GM12878 (cell line): ENCODE results near the gene MBOAT2. TPM values are rescaled to one million over a fixed set of nuclear protein-coding genes. Genes with fewer than 3 reads are reported as not detected.

Experiments used
- ATAC-seq: fragments of 200-7000 bp; cut with Tn5 transposase; 3 replicates; pipeline ENCODE4 v1.9.1; 2020; ENCODE audit warnings: mild to moderate bottlenecking, moderate library complexity
- BruUV-seq: library from RNA; stranded (reverse); fragments of 400-500 nt; replicated peaks from 2 replicates; lab custom pipeline; 2021; lab: Mats Ljungman, UMichigan
- CTCF ChIA-PET: fragments of 300-600 bp; sonication (Branson Sonifier 250); formaldehyde crosslinking; extraction: SDS; loops from one replicate; lab custom pipeline; 2021; ENCODE audit warnings: inconsistent platforms; lab: Yijun Ruan, JAX
- POLR2A ChIA-PET: fragments of 350-600 bp; formaldehyde crosslinking; extraction: SDS; loops from one replicate; lab custom pipeline; 2021; ENCODE audit warnings: inconsistent platforms; lab: Charles Lee
- RAD21 ChIA-PET: fragments of 300-600 bp; sonication (Branson Sonifier 250); formaldehyde crosslinking; loops from one replicate; lab custom pipeline; 2023; ENCODE audit warnings: antibody characterized with exemption; ENCODE audit not compliant: unreplicated experiment; lab: Charles Lee
- SMC1A ChIA-PET: fragments of 300-600 bp; sonication (Branson Sonifier 250); formaldehyde crosslinking; loops from one replicate; lab custom pipeline; 2023; ENCODE audit not compliant: unreplicated experiment, uncharacterized antibody; lab: Charles Lee
- DNase-seq: peaks from one replicate; pipeline ENCODE4 v3.0.0-alpha.2; 2011; ENCODE audit warnings: low read depth, low spot score
- FAIRE-seq: peaks from 3 replicates; lab custom pipeline; 2011; peaks lifted over from hg19 to GRCh38; lab: Jason Lieb, UNC
- H2AFZ ChIP-seq: 2 replicates; pipeline ENCODE4 v1.6.0; 2011; ENCODE audit warnings: low read depth, low read length, control low read depth; ENCODE audit not compliant: control insufficient read depth
- H3K27ac ChIP-seq: 2 replicates; pipeline ENCODE4 v1.5.1; 2011; ENCODE audit warnings: control low read depth; ENCODE audit not compliant: control insufficient read depth, insufficient read depth
- H3K27me3 ChIP-seq, 2 experiments: replicated peaks in 1 of 2; 2 replicates each; pipeline versions ENCODE4 v1.6.0 to v1.6.1; 2011; ENCODE audit warnings: low read length in 1 of 2; ENCODE audit not compliant: control insufficient read depth in 2 of 2, insufficient read depth in 2 of 2
- H3K36me3 ChIP-seq, 2 experiments: 2 replicates each; pipeline ENCODE4 v1.5.1; 2011; ENCODE audit warnings: low read length in 1 of 2; ENCODE audit not compliant: control insufficient read depth in 2 of 2, insufficient read depth in 2 of 2
- H3K4me1 ChIP-seq: 2 replicates; pipeline ENCODE4 v1.6.1; 2011; ENCODE audit warnings: mild to moderate bottlenecking, low read length, moderate library complexity, mixed read lengths; ENCODE audit not compliant: control insufficient read depth, insufficient read depth
- H3K4me2 ChIP-seq: 2 replicates; pipeline ENCODE4 v1.6.0; 2011; ENCODE audit warnings: control low read depth; ENCODE audit not compliant: control insufficient read depth, insufficient read depth
- H3K4me3 ChIP-seq: fragments of 200-600 bp; sonication (generic); 2 replicates; pipeline ENCODE4 v1.5.1; 2016
- H3K79me2 ChIP-seq: 2 replicates; pipeline ENCODE4 v1.6.0; 2011; ENCODE audit warnings: low read length; ENCODE audit not compliant: control insufficient read depth, insufficient read depth
- H3K9ac ChIP-seq: 2 replicates; pipeline ENCODE4 v1.8.0; 2011; ENCODE audit warnings: low read length, control low read depth, mixed read lengths; ENCODE audit not compliant: control insufficient read depth, insufficient read depth
- H3K9me3 ChIP-seq: replicated peaks from 3 replicates; pipeline ENCODE4 v1.5.1; 2011; ENCODE audit warnings: mild to moderate bottlenecking, low read length; ENCODE audit not compliant: control insufficient read depth, insufficient read depth
- H4K20me1 ChIP-seq: 2 replicates; pipeline ENCODE4 v1.6.0; 2011; ENCODE audit not compliant: control insufficient read depth, insufficient read depth
- ELK1 ChIP-seq: IDR thresholded peaks from 2 replicates; pipeline ENCODE4 v1.6.1; 2012; ENCODE audit warnings: low read depth, low read length, improper control_type of control experiment
- HCFC1 ChIP-seq: fragments of 150-350 bp; IDR thresholded peaks from 2 replicates; pipeline ENCODE4 v1.6.1; 2014; ENCODE audit warnings: low read length
- HDGF ChIP-seq: fragments of 450-650 bp; IDR thresholded peaks from 2 replicates; pipeline ENCODE4 v1.6.1; 2016; ENCODE audit warnings: antibody characterized with exemption
- IKZF2 ChIP-seq, 2 experiments: fragments of 450-650 bp; IDR thresholded peaks; 2 replicates each; pipeline ENCODE4 v1.6.1; 2017; ENCODE audit warnings: mild to moderate bottlenecking in 2 of 2, moderate library complexity in 2 of 2
- MEF2A ChIP-seq: IDR thresholded peaks from 2 replicates; pipeline ENCODE4 v1.6.1; 2011; ENCODE audit warnings: low read depth, mild to moderate bottlenecking, low read length, moderate library complexity; ENCODE audit not compliant: insufficient read depth
- NFYA ChIP-seq: IDR thresholded peaks from 2 replicates; pipeline ENCODE4 v1.6.1; 2011; ENCODE audit warnings: low read depth, mild to moderate bottlenecking, low read length, improper control_type of control experiment, borderline replicate concordance
- POLR2AphosphoS2 ChIP-seq: IDR thresholded peaks from 2 replicates; pipeline ENCODE4 v1.6.1; 2011; ENCODE audit warnings: low read depth, mild to moderate bottlenecking, low read length, improper control_type of control experiment, moderate library complexity
- SIN3A ChIP-seq: IDR thresholded peaks from 2 replicates; pipeline ENCODE4 v1.6.1; 2012; ENCODE audit warnings: low read depth, low read length, improper control_type of control experiment
- YBX1 ChIP-seq: fragments of 450-650 bp; IDR thresholded peaks from 2 replicates; pipeline ENCODE4 v1.6.1; 2016; ENCODE audit warnings: antibody characterized with exemption
- ZNF592 ChIP-seq: fragments of 450-650 bp; IDR thresholded peaks from 2 replicates; pipeline ENCODE4 v1.6.1; 2017; ENCODE audit warnings: mild to moderate bottlenecking, moderate library complexity
- ZNF687 ChIP-seq: fragments of 450-650 bp; IDR thresholded peaks from 2 replicates; pipeline ENCODE4 v1.6.1; 2017; ENCODE audit warnings: mild to moderate bottlenecking, moderate library complexity
- WGBS: methylation state at CpG from one replicate; pipeline ENCODE4 v1.1.6; 2016; ENCODE audit warnings: low lambda C conversion rate; ENCODE audit not compliant: insufficient replicate concordance, insufficient coverage; ENCODE audit errors: missing lambda C conversion rate; 5-methylcytosine and 5-hydroxymethylcytosine counted together
- in situ Hi-C: fragments of 300-500 bp; cut with MboI; formaldehyde crosslinking; loops from 9 replicates; pipeline ENCODE4 v1.14.3; 2018; ENCODE audit warnings: mixed read lengths
- intact Hi-C: fragments of 100-400 bp; cut with micrococcal nuclease; formaldehyde crosslinking; loops from one replicate; pipeline ENCODE4 v1.14.2; 2022; ENCODE audit not compliant: unreplicated experiment
- polyA plus RNA-seq, 11 experiments: library from polyadenylated mRNA; depleted of rRNA in 4 of 11; unstranded in 6 of 11; stranded (reverse) in 5 of 11; fragments of >200 nt; fragmentation: Nextera tagmentation in 4 of 11; fragmentation: Illumina TruSeq in 1 of 11; extraction: Ambion mirVana in 4 of 11; extraction: Trizol in 1 of 11; gene quantifications; 1 replicate in 1 of 11; 2 replicates in 10 of 11; pipeline versions ENCODE4 v1.2.1 to v1.2.3, GENCODE V29; 2011 to 2016; ENCODE audit warnings: inconsistent platforms in 2 of 11, missing spikeins in 2 of 11, low read depth in 1 of 11
- total RNA-seq, 4 experiments: library from RNA; depleted of rRNA in 3 of 4; stranded (reverse); fragments of >200 nt in 3 of 4; fragmentation: Illumina TruSeq in 1 of 4; extraction: Trizol in 1 of 4; gene quantifications; 2 replicates each; pipeline versions ENCODE4 v1.2.1 to v1.2.3, GENCODE V29; 2013 to 2021

The MBOAT2 gene
- total and polyA plus RNA-seq, 10 of the 15 experiments (the other 5 are each of a cell fraction or from before 2014, with no cell fraction given): 0.08 to 40.6 (median 1.8) TPM

- no peak for FAIRE-seq
- peaks cover 8 to 15% of the 10 kb centered on the region in 2 experiments for H3K36me3 ChIP-seq
These were observed 196.4 kb downstream of the MBOAT2 start for GRCh38 chr2:8806885-8807704.

More at GRCh38 chr2:8806885-8807704, 196.4 kb downstream of the MBOAT2 start:
- H3K79me2 ChIP-seq: no peaks in the 10 kb centered on the region
- SMC1A ChIA-PET: interaction anchor here (0.8 to 1.2 kb wide), 2 partner anchors 10 to 68 kb away, joined by 3 read pairs; no protein-coding TSS in a partner anchor
- CTCF ChIA-PET: interaction anchor here (1.6 kb wide), 1 partner anchor 1604 kb away, joined by 3 read pairs; no protein-coding TSS in a partner anchor
- POLR2A ChIA-PET: no interaction called here
- BruUV-seq: no TSS peak
- RAD21 ChIA-PET: no interaction called here
- intact Hi-C loops (no loop called here), in situ Hi-C loops (no loop called here)
- TF ChIP-seq POLR2AphosphoS2: no peak
- TF ChIP-seq ZNF687: no peak
- TF ChIP-seq IKZF2 (IDR thresholded peaks at IDR 0.05): no peak
- no peak for TF ChIP-seq ZNF592
- no peak for TF ChIP-seq SIN3A
- no peak for TF ChIP-seq HCFC1
- no peak for TF ChIP-seq YBX1
- no peak for TF ChIP-seq NFYA
- no peak for TF ChIP-seq HDGF
- TF ChIP-seq ELK1: no peak
- no peak for TF ChIP-seq MEF2A
- H3K27me3 ChIP-seq: no peaks in the 10 kb centered on the region
- H3K4me2 ChIP-seq: no peak overlapping the region
- H3K9me3 ChIP-seq: peaks cover 5% of the 10 kb centered on the region; the same call in 2 of the 3 replicates
- H3K4me3 ChIP-seq: no peak overlapping the region
- H3K4me1 ChIP-seq: peaks cover 5% of the 10 kb centered on the region; the same call in 1 of the 2 replicates
- H4K20me1 ChIP-seq: no peaks in the 10 kb centered on the region; the same call in 1 of the 2 replicates
- DNase-seq (no peak), ATAC-seq (no peak)
- H2AFZ ChIP-seq: no peak overlapping the region
- H3K27ac ChIP-seq: no peak overlapping the region
- H3K9ac ChIP-seq: no peak overlapping the region
- 95% methylated on average over 6 of the region's 6 CpGs for WGBS
